Gastroesophageal sphincter (tissue), 3 donors: ENCODE measurements around the gene MLST8.

Experiments used
- CTCF ChIP-seq, 4 experiments: fragments of 200-600 bp in 2 of 4; fragments of 450-650 bp in 2 of 4; sonication (generic) in 1 of 4; IDR thresholded peaks; one replicate each; pipeline ENCODE4 v1.5.1; 2017 to 2019; ENCODE audit warnings: antibody characterized with exemption in 4 of 4, mild to moderate bottlenecking in 2 of 4, moderate library complexity in 2 of 4
- EP300 ChIP-seq: sonication (generic); formaldehyde crosslinking; IDR thresholded peaks from one replicate; pipeline ENCODE4 v1.6.1; 2017; ENCODE audit warnings: antibody characterized with exemption, mild to moderate bottlenecking
- POLR2AphosphoS5 ChIP-seq: sonication (generic); formaldehyde crosslinking; IDR thresholded peaks from one replicate; pipeline ENCODE4 v1.6.1; 2017; ENCODE audit warnings: antibody characterized with exemption

GRCh38 chr16:2160915-2161551 lies 44.2 kb upstream of the MLST8 start:
- TF ChIP-seq CTCF (IDR thresholded peaks at IDR 0.05) = no peak
- no peak for TF ChIP-seq POLR2AphosphoS5
- no peak for TF ChIP-seq EP300
